GM19193 (cell line): ENCODE measurements around the gene NCBP2.

Experiments used
- POLR2A ChIP-seq: IDR thresholded peaks from 4 replicates; pipeline ENCODE4 v1.6.1; 2011; ENCODE audit not compliant: insufficient read depth, insufficient read length; ENCODE audit errors: extremely low read depth

The NCBP2 gene

DNA sequence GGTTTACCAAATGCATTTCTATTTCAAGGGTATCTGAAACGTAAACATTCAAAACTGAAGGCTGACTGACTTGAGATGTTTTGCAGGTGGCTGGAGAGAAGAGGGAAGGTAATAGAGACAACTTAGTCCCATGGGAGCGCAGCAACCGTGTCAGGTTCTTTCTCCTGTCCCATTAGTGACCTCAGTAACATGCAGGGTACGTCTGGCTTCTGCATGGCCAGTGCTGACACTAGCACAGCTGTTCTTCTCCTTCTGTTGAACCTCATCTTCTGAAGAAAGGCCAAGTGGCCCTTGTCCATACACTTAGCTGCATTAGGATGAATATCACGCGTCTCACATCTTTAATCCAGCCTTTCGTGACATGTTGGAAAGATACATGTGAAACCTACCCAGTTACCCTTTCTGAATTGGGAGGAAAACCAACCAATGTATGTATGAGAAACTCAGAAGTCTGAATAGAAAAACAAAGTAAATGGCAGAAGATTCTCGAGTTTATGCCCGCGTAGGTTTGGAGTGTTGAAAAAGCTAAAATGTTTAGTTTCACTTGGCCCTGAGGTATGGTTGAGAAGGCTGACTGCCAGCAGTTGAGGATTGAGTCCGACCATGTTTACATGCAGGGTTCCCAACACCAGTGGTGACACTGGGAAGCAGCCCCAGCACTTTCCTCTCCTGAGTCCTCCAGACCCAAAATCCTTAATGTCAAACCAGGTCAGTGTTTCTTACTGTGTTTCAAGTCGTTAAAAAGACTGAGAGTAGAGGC, 10.3 kb downstream of the NCBP2 start:
- TF ChIP-seq POLR2A = no peak

- no peak for TF ChIP-seq POLR2A
Observed at GRCh38 chr3:196931157-196931556, 11.2 kb downstream of the NCBP2 start.

- no peak for TF ChIP-seq POLR2A
Observed at GRCh38 chr3:196927571-196928453, 14.5 kb downstream of the NCBP2 start.

- TF ChIP-seq POLR2A = no peak
Observed at GRCh38 chr3:196920733-196921132, 21.6 kb downstream of the NCBP2 start.

GRCh38 chr3:196918968-196919367, 23.4 kb downstream of the NCBP2 start:
- TF ChIP-seq POLR2A = no peak

DNA sequence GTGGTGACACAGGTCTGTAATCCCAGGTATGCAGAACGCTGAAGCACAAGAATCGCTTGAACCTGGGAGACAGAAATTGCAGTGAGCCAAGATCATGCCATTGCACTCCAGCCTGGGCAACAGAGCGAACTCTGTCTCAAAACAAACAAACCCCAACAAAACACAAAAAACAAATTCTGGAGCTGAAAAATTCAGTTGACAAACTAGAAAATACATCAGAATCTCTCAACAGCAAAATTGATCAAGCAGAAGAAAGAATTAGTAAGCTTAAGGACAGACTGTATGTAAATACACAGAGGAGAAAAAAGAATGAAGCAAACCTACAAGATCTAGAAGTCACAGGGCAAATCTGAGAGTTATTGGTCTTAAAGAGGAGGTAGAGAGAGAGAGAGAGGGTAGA, 25.3 kb downstream of the NCBP2 start:
- no peak for TF ChIP-seq POLR2A

- TF ChIP-seq POLR2A = no peak
Observed at GRCh38 chr3:196916221-196916620, 26.1 kb downstream of the NCBP2 start.

DNA sequence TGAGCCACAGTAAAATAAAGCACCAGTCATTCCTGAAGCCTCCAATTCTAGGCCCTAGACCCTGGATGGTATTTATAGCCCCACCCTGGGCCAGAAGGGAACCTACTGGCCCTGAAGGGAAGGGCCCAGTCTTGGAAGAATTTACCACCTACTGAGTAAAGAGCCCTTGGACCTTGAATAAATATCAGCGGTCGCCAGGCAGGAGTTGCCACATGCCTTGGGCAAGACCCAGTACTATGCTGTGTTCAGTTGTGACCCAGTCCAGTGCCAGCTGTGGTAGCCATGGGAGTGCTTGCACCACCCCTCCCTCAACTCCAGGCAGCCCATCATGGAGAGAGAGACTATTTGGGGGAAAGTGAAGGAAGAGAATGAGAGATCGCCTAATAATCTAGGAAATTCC, 27.0 kb downstream of the NCBP2 start:
- no peak for TF ChIP-seq POLR2A

DNA sequence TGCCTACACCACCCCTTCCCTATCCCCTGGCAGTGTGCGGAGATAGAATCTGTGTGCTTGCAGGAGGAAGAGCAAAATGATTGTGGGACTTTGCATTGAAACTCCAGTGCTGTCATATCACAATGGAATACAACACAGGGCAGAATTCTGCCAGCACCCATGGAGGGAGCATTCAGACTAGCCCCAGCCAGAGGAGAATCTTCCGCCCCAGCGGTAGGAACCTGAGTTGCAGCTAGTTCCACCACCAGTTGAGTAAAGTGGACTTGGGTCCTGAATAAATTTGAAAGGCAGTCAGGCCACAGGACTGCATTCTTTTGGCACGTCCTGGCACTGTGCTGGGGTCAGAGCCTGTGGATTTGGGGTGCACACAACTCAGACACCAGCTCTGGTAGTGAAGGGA, 27.5 kb downstream of the NCBP2 start:
- TF ChIP-seq POLR2A = no peak

DNA sequence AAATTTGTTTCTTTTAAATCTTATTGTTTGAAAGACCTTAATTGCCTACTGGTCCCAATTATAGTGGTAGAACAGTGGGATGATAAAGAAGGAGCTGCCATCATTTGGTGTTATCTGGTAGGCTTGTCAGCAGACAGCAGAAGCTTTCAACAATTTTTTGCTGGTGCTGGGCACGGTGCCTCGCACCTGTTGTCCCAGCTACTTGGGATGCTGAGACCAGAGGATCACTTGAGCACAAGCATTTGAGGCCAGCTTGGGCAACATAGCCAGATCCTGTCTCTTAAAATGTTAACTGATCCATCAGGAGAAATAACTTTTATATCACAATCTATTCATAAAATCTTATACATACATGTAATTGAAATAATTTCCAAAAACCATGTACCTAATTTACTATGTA, 38.6 kb downstream of the NCBP2 start:
- TF ChIP-seq POLR2A = no peak

GRCh38 chr3:196902296-196902695, 40.0 kb downstream of the NCBP2 start:
- TF ChIP-seq POLR2A = no peak

DNA sequence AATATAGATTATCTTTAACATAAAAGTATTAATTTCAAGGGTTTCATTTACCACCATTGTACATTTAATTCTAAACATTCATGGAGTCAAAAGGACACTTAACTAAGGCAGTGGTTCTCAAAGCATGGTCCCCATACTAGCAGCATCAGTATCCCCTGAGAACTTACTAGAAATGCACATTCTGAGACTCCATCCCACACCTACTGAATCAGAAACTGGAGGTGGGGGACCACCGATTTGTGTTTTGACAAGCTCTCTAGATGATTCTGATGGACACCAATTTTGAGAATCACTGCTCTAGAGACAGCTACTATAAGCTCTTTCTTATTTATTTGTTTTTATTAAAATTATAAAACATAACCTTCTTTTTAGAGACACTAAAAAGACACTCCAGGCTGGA, 40.6 kb downstream of the NCBP2 start:
- TF ChIP-seq POLR2A = no peak

DNA sequence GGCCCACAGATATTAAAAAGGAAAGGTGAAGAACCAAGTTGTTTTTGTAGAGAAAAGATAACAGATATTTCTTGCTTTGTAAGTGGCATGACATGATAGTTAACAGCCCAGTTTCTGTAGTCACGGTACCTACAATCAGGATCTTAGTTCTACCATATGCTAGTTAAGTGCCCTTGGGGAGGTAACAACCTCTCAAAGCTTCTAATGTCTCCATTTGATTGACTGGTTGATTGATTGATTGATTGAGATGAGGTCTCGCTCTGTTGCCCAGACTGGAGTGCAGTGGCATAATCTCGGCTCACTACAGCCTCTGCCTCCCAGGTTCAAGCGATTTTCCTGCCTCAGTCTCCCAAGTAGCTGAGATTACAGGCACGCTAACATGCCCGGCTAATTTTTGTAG, 46.1 kb downstream of the NCBP2 start:
- no peak for TF ChIP-seq POLR2A

DNA sequence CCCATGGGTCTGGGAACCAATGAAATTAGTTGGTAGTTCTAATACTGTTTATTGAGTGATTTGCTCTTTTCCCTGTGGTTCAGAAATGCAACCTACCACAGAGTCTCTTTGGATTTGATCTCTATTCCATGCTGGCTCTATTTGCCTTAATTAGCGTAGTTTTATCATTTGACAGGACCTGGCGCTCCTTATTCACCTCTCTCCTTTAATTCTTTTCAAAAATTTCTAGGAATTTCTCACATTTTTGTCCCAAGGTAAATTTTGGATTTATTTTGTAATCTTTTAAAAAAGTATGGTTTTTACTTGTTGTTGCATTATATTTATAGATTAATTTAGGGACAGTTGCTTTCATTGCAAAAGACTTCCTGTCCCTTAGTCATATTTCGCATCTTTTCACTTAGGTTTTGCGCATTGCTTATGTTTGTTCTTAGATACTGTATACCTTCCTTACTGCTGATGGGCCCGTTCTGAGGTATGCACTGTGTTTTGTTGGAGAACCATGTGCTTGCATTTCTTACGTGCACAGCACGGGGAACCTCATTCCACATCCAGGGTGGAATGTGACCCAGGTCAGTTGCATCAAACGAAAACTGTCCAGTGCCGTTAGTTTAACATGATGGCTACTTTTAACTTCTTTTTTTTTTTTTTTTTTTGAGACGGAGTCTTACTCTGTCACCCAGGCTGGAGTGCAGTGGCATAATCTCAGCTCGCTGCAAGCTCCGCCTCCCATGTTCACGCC, 47.6 kb downstream of the NCBP2 start:
- TF ChIP-seq POLR2A = no peak

DNA sequence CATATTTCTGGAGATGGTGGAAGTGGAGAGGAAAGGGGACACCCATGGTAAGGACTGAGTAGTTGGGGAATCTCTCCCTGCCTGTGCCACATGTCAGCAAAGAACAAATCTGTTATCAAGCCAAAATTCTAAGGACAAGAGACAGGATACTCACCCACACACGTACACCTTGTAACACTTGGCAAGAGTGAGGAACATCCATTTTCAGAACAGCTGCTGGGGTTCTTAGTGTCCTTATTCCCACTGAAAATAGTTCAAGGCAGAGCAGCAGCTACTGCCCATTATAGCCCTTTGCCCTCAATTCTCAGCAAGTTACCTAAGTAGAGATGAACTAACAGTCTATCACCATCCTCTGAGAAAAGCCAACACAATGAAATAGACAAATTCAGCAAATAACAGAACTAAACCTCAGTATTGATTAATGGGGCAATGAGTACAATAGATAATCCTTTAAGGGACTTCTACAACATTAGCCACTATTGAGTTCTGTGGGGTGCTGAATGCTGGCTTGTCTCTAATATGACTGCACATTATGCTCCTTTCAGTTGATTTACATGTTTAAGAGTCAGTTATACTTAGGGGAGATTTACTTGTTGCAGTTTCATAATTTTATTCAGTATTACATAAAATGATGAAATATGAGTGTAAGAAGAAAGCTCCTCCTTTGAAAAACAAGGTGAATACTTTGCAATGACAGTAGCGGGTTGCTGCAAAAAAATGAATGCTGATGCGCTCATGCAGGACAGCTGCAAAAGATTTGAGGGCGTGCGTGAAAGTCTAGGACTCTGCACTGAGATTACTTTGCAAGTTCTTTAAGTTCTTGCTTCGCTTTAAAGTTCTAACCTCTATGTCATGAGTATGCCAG, 52.3 kb downstream of the NCBP2 start:
- no peak for TF ChIP-seq POLR2A

DNA sequence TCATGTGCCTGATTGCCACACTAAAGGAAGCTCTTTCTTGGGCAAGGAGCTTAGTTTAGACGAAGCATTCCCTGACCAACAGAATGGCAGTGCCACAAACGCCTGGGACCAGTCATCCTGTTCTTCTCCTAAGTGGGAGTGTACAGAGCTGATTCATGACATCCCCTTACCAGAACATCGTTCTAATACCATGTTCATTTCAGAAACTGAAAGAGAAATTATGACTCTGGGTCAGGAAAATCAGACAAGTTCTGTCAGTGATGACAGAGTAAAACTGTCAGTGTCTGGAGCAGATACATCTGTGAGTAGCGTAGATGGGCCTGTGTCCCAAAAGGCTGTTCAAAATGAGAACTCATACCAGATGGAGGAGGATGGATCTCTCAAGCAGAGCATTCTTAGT, 56.2 kb downstream of the NCBP2 start:
- TF ChIP-seq POLR2A = no peak
